HEK293 (cell line): ENCODE results near the gene CCDC85B.
A peak's percentile ranks its signal among the peaks of the same experiment; 100 is the strongest.

Source experiments
- BCL11A ChIP-seq: fragments of 450-650 bp; formaldehyde crosslinking; IDR thresholded peaks from 2 replicates; pipeline ENCODE4 v1.5.1; 2016; ENCODE audit warnings: low read depth, missing biosample characterization, missing genetic modification characterization
- GFI1B ChIP-seq: fragments of 450-650 bp; formaldehyde crosslinking; IDR thresholded peaks from 2 replicates; pipeline ENCODE4 v1.5.1; 2016; ENCODE audit warnings: missing biosample characterization, missing genetic modification characterization
- GLI4 ChIP-seq: fragments of 450-650 bp; formaldehyde crosslinking; IDR thresholded peaks from 2 replicates; pipeline ENCODE4 v1.5.1; 2016; ENCODE audit warnings: missing biosample characterization, missing genetic modification characterization
- IKZF3 ChIP-seq: fragments of 450-650 bp; IDR thresholded peaks from 2 replicates; pipeline ENCODE4 v1.5.0; 2018; ENCODE audit warnings: missing biosample characterization, mild to moderate bottlenecking, missing genetic modification characterization, moderate library complexity
- KLF8 ChIP-seq: fragments of 450-650 bp; formaldehyde crosslinking; IDR thresholded peaks from 2 replicates; pipeline ENCODE4 v1.5.1; 2016; ENCODE audit warnings: missing biosample characterization, missing genetic modification characterization
- ZIC2 ChIP-seq: fragments of 450-650 bp; formaldehyde crosslinking; IDR thresholded peaks from 2 replicates; pipeline ENCODE4 v1.5.1; 2016; ENCODE audit warnings: missing biosample characterization, missing genetic modification characterization
- ZNF202 ChIP-seq: fragments of 450-650 bp; formaldehyde crosslinking; IDR thresholded peaks from 2 replicates; pipeline ENCODE4 v1.5.1; 2016; ENCODE audit warnings: missing biosample characterization, missing genetic modification characterization, borderline replicate concordance
- ZNF266 ChIP-seq: fragments of 450-650 bp; formaldehyde crosslinking; IDR thresholded peaks from 2 replicates; pipeline ENCODE4 v1.5.1; 2016; ENCODE audit warnings: missing biosample characterization, missing genetic modification characterization, low read depth
- ZNF416 ChIP-seq: fragments of 450-650 bp; formaldehyde crosslinking; IDR thresholded peaks from 2 replicates; pipeline ENCODE4 v1.5.1; 2016; ENCODE audit warnings: missing biosample characterization, missing genetic modification characterization
- ZNF529 ChIP-seq: fragments of 450-650 bp; formaldehyde crosslinking; IDR thresholded peaks from 2 replicates; pipeline ENCODE4 v1.5.1; 2017; ENCODE audit warnings: missing genetic modification characterization, missing biosample characterization; ENCODE audit not compliant: insufficient replicate concordance
- ZNF621 ChIP-seq: fragments of 450-650 bp; formaldehyde crosslinking; IDR thresholded peaks from 2 replicates; pipeline ENCODE4 v1.5.1; 2017; ENCODE audit warnings: missing biosample characterization, missing genetic modification characterization
- ZNF626 ChIP-seq: fragments of 450-650 bp; sonication (Bioruptor Pico); formaldehyde crosslinking; IDR thresholded peaks from 2 replicates; pipeline ENCODE4 v1.5.1; 2018; ENCODE audit warnings: missing biosample characterization, missing genetic modification characterization, inconsistent platforms
- ZNF629 ChIP-seq: fragments of 450-650 bp; formaldehyde crosslinking; IDR thresholded peaks from 2 replicates; pipeline ENCODE4 v1.5.1; 2017; ENCODE audit warnings: missing biosample characterization, missing genetic modification characterization
- TF ChIP-seq, protein P1 (sequence below): fragments of 450-650 bp; formaldehyde crosslinking; IDR thresholded peaks from 2 replicates; pipeline ENCODE4 v1.5.1; 2017; ENCODE audit warnings: missing biosample characterization, missing genetic modification characterization
- TF ChIP-seq, protein P2 (sequence below): fragments of 450-650 bp; formaldehyde crosslinking; IDR thresholded peaks from 2 replicates; pipeline ENCODE4 v1.5.1; 2017; ENCODE audit warnings: missing biosample characterization, mild to moderate bottlenecking, missing genetic modification characterization, moderate library complexity
- TF ChIP-seq, protein P3 (sequence below): fragments of 450-650 bp; formaldehyde crosslinking; IDR thresholded peaks from 2 replicates; pipeline ENCODE4 v1.5.1; 2016; ENCODE audit warnings: missing biosample characterization, missing genetic modification characterization
- TF ChIP-seq, protein P4 (sequence below): fragments of 450-650 bp; formaldehyde crosslinking; IDR thresholded peaks from 2 replicates; pipeline ENCODE4 v1.5.1; 2017; ENCODE audit warnings: missing biosample characterization, missing genetic modification characterization
- TF ChIP-seq, protein P5 (sequence below): fragments of 450-650 bp; formaldehyde crosslinking; conservative IDR thresholded peaks from 2 replicates; pipeline ENCODE4 v1.5.1; 2016; ENCODE audit warnings: low read depth, missing biosample characterization, missing genetic modification characterization
- TF ChIP-seq, protein P6 (sequence below): fragments of 450-650 bp; formaldehyde crosslinking; IDR thresholded peaks from 2 replicates; pipeline ENCODE4 v1.5.1; 2016; ENCODE audit warnings: missing biosample characterization, missing genetic modification characterization
- TF ChIP-seq, protein P7 (sequence below): fragments of 450-650 bp; formaldehyde crosslinking; IDR thresholded peaks from 2 replicates; pipeline ENCODE4 v1.5.1; 2017; ENCODE audit warnings: missing biosample characterization, missing genetic modification characterization
- TF ChIP-seq, protein P8 (sequence below): fragments of 450-650 bp; formaldehyde crosslinking; IDR thresholded peaks from 2 replicates; pipeline ENCODE4 v1.5.1; 2016; ENCODE audit warnings: missing biosample characterization, missing genetic modification characterization
- TF ChIP-seq, protein P9 (sequence below): fragments of 450-650 bp; formaldehyde crosslinking; IDR thresholded peaks from 2 replicates; pipeline ENCODE4 v1.5.1; 2016; ENCODE audit warnings: missing biosample characterization, missing genetic modification characterization

The CCDC85B gene

DNA sequence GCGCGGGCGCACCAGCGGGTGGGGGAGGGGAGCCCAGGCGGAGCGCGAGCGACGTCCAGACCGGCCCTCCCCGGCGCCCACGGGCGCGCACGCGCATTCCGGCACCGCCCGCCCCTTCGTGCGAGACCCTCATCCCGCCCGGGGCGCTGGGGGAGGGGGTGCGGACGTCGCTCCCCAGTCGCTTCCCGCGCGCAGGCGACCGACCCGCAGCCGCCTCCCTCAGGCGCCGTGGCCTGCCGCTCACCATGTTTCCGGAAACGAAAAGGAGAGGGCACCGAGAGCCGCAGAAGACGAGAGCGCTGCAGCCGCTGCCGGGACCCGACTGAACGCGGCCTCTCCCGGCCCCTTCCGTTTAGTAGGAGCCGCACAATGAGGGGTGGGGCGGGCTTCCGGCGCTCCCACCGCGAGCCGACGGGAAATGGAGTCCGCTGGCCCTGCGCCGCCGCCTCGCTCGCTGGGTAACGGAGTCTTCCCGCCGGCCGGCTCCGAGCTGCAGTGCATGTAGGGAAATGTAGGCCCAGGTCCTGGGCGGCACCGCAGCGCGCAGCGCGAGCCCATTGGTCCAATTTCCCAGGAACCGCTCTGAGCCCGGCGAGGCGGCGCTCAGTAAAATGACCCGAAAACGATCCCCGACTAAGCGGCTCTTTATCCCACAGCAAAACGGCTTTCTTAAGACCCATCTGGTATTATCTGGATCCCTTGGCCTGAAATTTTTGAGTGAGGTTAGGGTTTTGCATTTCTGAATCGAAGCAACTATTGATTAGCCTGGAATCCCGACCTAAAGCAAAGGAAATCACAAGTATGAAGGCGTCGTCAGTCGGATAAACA, 32.4 kb upstream of the CCDC85B start, which contains the start of gene CFL1 (continued):
- TF ChIP-seq IKZF3, result 0 out of 2 replicates have a peak, but pooled peaks have one; percentile 13
- TF ChIP-seq GLI4 (tag by site-specific recombination), result no peak
- no peak for TF ChIP-seq ZNF202 (tag by site-specific recombination)
- TF ChIP-seq KLF8 (tag by site-specific recombination), result peak; percentile 96
- TF ChIP-seq, protein P1, sequence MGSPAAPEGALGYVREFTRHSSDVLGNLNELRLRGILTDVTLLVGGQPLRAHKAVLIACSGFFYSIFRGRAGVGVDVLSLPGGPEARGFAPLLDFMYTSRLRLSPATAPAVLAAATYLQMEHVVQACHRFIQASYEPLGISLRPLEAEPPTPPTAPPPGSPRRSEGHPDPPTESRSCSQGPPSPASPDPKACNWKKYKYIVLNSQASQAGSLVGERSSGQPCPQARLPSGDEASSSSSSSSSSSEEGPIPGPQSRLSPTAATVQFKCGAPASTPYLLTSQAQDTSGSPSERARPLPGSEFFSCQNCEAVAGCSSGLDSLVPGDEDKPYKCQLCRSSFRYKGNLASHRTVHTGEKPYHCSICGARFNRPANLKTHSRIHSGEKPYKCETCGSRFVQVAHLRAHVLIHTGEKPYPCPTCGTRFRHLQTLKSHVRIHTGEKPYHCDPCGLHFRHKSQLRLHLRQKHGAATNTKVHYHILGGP, result no peak
- TF ChIP-seq, protein P2, sequence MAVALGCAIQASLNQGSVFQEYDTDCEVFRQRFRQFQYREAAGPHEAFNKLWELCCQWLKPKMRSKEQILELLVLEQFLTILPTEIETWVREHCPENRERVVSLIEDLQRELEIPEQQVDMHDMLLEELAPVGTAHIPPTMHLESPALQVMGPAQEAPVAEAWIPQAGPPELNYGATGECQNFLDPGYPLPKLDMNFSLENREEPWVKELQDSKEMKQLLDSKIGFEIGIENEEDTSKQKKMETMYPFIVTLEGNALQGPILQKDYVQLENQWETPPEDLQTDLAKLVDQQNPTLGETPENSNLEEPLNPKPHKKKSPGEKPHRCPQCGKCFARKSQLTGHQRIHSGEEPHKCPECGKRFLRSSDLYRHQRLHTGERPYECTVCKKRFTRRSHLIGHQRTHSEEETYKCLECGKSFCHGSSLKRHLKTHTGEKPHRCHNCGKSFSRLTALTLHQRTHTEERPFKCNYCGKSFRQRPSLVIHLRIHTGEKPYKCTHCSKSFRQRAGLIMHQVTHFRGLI, result peak; percentile 36; the same call in 1 of the 2 replicates
- TF ChIP-seq, protein P3, sequence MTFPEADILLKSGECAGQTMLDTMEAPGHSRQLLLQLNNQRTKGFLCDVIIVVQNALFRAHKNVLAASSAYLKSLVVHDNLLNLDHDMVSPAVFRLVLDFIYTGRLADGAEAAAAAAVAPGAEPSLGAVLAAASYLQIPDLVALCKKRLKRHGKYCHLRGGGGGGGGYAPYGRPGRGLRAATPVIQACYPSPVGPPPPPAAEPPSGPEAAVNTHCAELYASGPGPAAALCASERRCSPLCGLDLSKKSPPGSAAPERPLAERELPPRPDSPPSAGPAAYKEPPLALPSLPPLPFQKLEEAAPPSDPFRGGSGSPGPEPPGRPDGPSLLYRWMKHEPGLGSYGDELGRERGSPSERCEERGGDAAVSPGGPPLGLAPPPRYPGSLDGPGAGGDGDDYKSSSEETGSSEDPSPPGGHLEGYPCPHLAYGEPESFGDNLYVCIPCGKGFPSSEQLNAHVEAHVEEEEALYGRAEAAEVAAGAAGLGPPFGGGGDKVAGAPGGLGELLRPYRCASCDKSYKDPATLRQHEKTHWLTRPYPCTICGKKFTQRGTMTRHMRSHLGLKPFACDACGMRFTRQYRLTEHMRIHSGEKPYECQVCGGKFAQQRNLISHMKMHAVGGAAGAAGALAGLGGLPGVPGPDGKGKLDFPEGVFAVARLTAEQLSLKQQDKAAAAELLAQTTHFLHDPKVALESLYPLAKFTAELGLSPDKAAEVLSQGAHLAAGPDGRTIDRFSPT, result no peak
- TF ChIP-seq ZNF621 (tag by site-specific recombination), result no peak
- TF ChIP-seq, protein P4, sequence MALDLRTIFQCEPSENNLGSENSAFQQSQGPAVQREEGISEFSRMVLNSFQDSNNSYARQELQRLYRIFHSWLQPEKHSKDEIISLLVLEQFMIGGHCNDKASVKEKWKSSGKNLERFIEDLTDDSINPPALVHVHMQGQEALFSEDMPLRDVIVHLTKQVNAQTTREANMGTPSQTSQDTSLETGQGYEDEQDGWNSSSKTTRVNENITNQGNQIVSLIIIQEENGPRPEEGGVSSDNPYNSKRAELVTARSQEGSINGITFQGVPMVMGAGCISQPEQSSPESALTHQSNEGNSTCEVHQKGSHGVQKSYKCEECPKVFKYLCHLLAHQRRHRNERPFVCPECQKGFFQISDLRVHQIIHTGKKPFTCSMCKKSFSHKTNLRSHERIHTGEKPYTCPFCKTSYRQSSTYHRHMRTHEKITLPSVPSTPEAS (tag by site-specific recombination), result no peak
- TF ChIP-seq, protein P5, sequence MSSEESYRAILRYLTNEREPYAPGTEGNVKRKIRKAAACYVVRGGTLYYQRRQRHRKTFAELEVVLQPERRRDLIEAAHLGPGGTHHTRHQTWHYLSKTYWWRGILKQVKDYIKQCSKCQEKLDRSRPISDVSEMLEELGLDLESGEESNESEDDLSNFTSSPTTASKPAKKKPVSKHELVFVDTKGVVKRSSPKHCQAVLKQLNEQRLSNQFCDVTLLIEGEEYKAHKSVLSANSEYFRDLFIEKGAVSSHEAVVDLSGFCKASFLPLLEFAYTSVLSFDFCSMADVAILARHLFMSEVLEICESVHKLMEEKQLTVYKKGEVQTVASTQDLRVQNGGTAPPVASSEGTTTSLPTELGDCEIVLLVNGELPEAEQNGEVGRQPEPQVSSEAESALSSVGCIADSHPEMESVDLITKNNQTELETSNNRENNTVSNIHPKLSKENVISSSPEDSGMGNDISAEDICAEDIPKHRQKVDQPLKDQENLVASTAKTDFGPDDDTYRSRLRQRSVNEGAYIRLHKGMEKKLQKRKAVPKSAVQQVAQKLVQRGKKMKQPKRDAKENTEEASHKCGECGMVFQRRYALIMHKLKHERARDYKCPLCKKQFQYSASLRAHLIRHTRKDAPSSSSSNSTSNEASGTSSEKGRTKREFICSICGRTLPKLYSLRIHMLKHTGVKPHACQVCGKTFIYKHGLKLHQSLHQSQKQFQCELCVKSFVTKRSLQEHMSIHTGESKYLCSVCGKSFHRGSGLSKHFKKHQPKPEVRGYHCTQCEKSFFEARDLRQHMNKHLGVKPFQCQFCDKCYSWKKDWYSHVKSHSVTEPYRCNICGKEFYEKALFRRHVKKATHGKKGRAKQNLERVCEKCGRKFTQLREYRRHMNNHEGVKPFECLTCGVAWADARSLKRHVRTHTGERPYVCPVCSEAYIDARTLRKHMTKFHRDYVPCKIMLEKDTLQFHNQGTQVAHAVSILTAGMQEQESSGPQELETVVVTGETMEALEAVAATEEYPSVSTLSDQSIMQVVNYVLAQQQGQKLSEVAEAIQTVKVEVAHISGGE (tag by site-specific recombination), result peak; percentile 96
- no peak for TF ChIP-seq ZIC2 (tag by site-specific recombination)
- no peak for TF ChIP-seq ZNF529 (tag by site-specific recombination)
- TF ChIP-seq ZNF629 (tag by site-specific recombination), result no peak
- TF ChIP-seq ZNF266 (tag by site-specific recombination), result no peak
- TF ChIP-seq, protein P6, sequence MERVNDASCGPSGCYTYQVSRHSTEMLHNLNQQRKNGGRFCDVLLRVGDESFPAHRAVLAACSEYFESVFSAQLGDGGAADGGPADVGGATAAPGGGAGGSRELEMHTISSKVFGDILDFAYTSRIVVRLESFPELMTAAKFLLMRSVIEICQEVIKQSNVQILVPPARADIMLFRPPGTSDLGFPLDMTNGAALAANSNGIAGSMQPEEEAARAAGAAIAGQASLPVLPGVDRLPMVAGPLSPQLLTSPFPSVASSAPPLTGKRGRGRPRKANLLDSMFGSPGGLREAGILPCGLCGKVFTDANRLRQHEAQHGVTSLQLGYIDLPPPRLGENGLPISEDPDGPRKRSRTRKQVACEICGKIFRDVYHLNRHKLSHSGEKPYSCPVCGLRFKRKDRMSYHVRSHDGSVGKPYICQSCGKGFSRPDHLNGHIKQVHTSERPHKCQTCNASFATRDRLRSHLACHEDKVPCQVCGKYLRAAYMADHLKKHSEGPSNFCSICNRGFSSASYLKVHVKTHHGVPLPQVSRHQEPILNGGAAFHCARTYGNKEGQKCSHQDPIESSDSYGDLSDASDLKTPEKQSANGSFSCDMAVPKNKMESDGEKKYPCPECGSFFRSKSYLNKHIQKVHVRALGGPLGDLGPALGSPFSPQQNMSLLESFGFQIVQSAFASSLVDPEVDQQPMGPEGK (tag by site-specific recombination), result peak; percentile 79
- TF ChIP-seq, protein P7, sequence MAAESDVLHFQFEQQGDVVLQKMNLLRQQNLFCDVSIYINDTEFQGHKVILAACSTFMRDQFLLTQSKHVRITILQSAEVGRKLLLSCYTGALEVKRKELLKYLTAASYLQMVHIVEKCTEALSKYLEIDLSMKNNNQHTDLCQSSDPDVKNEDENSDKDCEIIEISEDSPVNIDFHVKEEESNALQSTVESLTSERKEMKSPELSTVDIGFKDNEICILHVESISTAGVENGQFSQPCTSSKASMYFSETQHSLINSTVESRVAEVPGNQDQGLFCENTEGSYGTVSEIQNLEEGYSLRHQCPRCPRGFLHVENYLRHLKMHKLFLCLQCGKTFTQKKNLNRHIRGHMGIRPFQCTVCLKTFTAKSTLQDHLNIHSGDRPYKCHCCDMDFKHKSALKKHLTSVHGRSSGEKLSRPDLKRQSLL (tag by site-specific recombination), result peak; percentile 57; the same call in 1 of the 2 replicates
- TF ChIP-seq BCL11A, result no peak
- TF ChIP-seq, protein P8, sequence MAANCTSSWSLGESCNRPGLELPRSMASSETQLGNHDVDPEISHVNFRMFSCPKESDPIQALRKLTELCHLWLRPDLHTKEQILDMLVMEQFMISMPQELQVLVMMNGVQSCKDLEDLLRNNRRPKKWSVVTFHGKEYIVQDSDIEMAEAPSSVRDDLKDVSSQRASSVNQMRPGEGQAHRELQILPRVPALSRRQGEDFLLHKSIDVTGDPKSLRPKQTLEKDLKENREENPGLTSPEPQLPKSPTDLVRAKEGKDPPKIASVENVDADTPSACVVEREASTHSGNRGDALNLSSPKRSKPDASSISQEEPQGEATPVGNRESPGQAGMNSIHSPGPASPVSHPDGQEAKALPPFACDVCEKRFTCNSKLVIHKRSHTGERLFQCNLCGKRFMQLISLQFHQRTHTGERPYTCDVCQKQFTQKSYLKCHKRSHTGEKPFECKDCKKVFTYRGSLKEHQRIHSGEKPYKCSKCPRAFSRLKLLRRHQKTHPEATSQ, result 0 out of 2 replicates have a peak, but pooled peaks have one; percentile 30
- no peak for TF ChIP-seq ZNF626 (tag by site-specific recombination)
- TF ChIP-seq, protein P9, sequence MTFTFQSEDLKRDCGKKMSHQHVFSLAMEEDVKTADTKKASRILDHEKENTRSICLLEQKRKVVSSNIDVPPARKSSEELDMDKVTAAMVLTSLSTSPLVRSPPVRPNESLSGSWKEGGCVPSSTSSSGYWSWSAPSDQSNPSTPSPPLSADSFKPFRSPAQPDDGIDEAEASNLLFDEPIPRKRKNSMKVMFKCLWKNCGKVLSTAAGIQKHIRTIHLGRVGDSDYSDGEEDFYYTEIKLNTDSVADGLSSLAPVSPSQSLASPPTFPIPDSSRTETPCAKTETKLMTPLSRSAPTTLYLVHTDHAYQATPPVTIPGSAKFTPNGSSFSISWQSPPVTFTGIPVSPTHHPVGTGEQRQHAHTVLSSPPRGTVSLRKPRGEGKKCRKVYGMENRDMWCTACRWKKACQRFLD (tag by site-specific recombination), result 0 out of 2 replicates have a peak, but pooled peaks have one; percentile 25
- no peak for TF ChIP-seq GFI1B (tag by site-specific recombination)
- TF ChIP-seq ZNF416, result no peak
